NCI-H2227 treated with DMSO at 0.1 percent for 48 hours (cell line): Measurements from ENCODE around the gene SPATA16.
"Not testable (repeated sequence)": the region's sequence is repeated elsewhere in the genome, so short reads cannot be mapped to it uniquely, and the experiment has no call there.

Source experiments
- DNase-seq: peaks from one replicate; lab custom pipeline; 2025; lab: John Stamatoyannopoulos, UW

SPATA16 gene, protein sequence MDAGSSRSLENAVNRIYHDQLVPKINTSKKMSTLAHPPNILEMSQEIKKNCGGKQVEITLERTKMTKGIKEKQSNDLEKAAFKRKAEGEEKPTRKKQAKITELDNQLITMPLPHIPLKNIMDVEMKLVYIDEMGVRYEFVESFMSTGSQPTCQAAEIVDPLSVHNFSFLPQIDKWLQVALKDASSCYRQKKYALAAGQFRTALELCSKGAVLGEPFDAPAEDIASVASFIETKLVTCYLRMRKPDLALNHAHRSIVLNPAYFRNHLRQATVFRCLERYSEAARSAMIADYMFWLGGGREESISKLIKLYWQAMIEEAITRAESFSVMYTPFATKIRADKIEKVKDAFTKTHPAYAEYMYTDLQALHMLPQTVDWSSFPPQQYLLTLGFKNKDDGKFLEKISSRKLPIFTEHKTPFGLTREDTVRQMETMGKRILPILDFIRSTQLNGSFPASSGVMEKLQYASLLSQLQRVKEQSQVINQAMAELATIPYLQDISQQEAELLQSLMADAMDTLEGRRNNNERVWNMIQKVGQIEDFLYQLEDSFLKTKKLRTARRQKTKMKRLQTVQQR

DNA sequence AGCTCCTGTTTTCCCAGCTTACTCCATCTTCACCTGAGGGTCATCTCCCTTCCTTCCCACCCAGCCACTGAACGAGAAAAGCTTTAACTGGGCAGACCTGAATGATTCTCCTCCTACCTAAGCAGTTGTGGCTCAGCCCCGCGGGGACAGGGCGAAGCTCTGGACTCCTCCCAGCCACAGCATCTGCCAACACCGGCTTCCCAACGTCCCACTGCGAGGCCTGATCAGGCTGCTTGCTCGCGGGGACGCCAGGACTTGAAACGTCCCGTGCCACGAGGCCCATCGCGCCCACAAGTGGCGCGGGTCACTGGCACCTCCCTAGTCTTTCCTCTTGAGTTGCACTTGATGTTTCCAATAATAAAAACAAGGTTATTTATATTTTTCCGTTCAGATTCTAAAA lies at the start of gene SPATA16:
Gene SPATA16 (minus strand): TSS at position 250 of the 400 bp plus-strand sequence. CDS start 23,504 bp downstream, outside the sequence.
- no peak for DNase-seq

DNA sequence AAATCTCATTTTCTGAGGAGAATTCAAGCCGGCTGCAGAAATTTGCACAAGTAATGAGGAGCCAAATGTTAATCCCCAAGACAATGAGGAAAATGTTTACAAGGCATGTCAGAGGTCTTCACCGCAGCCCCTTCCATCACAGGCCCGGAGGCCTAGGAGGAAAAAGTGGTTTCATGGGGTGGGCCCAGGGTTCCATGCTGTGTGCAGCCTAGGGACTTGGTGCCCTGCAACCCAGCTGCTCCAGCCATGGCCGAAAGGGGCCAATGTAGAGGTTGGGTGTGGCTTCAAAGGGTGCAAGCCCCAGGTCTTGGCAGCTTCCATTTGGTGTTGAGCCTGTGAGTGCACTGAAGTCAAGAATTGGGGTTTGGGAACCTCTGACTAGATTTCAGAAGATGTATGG lies 42.0 kb upstream of the SPATA16 start:
- not testable (repeated sequence) for DNase-seq

DNA sequence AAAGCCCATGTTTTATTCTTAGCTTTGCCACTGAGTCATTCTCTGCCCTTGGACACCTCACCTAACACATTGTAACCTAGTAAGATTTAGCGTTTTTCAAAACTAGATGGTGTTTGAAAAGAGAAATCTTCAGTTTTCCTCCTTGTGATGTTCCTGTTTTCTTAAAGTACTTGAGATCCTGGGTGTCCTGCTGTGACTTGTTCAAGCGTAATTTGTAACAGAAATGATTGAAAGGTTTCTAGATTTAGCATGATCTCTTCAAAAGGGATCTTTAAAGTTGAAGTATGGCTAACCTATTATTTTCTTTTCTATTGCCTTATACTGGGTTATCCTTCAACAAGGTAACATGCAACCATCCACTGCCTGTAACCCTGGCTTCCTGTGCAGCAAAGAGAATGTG lies 32.6 kb upstream of the SPATA16 start:
- DNase-seq = peak; percentile 78

DNA sequence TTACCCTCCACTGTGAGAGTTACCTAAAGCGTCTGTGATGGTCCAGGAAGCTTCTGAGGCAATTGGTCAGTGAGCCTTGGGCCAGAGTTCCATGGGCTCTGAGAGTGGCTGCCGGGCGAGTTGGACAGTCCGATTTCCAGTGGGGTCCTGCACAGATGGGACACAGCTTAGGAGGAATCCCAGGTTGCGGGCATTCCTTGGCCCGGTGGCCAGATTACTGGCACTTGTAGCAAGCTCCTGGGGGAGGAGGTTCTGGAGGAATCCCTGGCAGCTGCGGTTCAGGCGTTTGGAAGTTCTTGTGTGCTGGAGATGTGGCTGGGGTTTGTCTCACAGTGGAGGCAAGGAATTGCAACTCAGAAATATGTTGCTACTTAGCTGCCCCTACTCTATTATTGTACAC lies 18.1 kb upstream of the SPATA16 start:
- not testable (repeated sequence) for DNase-seq

DNA sequence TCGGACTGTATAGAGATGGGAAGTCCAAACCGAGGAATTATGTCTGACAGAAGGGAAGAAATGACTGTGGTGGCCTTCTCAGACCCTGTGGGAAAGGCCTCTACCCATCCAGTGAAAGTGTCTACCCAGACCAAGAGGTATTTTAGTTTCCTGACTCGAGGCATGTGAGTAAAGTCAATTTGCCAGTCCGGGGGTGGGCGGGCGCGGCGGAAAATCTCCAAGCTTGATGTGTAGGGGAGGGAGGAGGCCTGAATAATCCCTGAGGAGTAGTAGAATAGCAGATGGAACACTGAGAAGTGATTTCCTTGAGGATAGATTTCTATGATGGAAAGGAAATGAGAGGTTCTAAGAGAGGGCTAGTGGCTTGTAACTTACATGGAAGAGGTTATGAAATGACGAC lies 15.5 kb upstream of the SPATA16 start:
- not testable (repeated sequence) for DNase-seq

GRCh38 chr3:173153631-173154030 lies 12.6 kb upstream of the SPATA16 start:
- no peak for DNase-seq

DNA sequence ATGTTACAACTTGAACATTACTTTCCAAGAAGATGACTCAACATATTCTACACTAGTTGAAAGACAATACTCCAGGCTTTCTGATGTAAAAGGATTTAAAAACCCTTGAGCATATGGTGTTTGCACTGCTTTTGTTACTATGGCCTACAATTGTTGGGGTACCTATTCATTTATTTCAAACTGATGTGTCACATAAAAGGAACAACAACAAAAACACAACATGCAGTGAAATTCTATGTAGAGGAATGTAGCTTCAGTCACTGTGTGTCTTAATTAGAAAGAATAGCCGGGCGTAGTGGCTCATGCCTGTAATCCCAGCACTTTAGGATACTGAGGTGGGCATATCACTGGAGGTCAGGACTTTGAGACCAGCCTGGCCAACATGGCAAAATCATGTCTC lies 1.6 kb downstream of the SPATA16 start:
- DNase-seq = no peak

DNA sequence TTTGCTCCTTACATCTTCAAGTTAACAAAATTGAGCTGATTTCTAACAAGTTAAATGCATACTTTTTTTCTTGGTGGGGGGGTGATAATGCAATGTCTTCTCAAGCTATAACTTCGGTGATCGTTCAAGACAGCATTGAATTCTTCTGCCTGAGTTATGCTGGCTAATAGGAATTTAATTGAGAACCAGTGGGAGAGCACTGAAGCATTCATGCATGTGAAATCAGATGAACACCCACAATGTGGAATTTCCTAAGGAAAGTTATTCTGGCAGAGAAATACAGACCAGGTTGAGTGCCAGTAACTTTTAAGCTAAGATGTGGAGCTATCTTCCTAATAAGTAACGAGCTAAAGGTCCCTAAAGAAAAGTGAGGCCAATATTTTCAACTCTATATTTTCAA lies 3.0 kb downstream of the SPATA16 start:
- no peak for DNase-seq

DNA sequence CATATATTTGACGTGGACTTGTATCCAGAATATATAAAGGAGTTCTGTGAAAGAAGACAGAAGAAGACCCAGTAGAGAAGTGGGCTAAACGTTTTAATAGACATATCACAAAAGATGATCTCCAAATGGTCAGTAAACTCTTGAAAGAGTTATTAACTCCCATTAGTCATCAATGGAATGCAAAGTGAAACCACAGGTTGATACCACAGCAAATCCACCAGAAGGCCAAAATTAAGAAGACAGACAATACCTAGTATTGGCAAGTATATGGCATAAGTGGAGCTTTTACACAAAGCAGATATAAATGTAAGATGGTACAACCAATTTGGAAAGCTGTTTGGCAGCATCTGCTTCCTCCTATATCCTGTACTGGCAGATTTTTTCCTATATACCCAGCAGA lies 6.0 kb downstream of the SPATA16 start:
- DNase-seq = no peak

DNA sequence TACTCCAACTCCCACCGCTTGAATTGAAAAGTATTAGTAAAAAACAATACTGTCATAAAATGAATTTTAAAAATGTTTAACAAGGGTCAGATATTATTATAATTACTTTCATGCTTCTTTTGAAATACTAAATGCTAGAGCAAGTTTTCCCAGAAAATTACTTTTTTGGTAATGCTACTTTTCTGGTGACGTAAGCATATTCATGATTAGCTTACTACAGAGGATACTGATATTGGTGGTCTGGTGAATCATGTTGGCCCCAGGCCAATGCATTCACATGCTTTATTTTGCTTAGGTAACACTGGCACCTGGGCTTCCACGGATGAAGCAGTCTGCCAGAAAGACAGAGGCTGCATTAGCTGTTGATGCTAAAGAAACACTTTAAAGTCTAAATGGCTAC lies 12.4 kb downstream of the SPATA16 start:
- DNase-seq = no peak

DNA sequence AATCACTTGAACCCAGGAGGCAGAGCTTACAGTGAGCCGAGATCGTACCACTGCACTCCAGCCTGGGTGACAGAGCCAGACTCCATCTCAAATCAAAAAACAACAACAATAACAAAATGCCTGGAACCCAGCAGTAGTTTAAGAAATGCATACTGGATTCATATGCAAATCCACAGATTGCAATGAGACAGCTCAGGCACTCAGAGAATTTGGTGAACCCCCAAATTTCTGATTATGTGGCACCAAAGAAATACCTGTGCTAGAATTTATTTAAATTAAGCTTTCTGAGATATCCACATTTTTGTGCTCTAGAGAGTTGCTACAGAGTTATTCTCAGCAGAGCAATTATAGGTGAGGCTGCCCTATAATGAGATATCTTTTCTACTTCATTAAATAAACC lies 29.7 kb downstream of the SPATA16 start:
- no peak for DNase-seq

DNA sequence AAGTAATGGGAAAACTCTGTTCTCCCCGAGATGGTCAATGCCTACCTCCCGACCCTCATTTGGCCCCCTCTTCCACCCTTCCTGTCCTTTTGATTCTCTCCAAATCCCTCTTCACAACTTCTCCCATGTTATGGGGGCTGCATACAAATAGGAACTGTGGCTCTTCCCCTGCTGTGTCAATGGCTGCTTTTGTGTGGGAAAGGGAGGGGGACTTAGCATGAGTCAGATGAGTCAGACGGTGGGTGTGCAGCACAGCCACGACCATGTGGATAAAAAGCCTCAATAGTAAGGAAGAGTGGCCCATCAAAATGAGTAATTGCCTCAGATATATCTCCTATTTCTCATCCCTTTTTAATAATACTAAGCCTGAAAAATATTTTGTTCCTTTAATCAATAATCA lies 31.9 kb downstream of the SPATA16 start:
- peak; percentile 76 for DNase-seq

DNA sequence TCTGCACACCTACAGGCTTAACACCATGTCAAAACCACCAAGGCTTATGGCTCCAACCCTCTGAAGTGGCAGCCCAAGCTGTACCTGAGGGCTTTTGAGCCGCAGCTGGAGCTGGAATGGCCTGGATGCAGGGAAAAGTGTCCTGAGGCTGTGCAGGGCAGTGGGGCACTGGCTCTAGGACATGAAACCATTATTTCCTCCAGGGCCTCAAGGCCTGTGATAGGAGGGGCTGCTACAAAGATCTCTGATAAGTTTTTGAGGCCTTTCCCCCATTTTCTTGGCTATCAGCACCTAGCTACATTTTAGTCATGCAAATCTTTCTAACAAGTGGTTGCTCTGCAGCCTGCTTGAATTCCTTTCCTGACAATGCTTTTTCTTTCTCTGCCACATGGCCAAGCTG lies 37.6 kb downstream of the SPATA16 start:
- DNase-seq = no peak

- no peak for DNase-seq
Observed at GRCh38 chr3:173098959-173099358, 42.1 kb downstream of the SPATA16 start.

- no peak for DNase-seq
Observed at GRCh38 chr3:173096994-173097785, 43.8 kb downstream of the SPATA16 start.

- no peak for DNase-seq
Observed at GRCh38 chr3:173096140-173096539, 44.9 kb downstream of the SPATA16 start.

- no peak for DNase-seq
Observed at GRCh38 chr3:173092038-173092437, 49.0 kb downstream of the SPATA16 start.

DNA sequence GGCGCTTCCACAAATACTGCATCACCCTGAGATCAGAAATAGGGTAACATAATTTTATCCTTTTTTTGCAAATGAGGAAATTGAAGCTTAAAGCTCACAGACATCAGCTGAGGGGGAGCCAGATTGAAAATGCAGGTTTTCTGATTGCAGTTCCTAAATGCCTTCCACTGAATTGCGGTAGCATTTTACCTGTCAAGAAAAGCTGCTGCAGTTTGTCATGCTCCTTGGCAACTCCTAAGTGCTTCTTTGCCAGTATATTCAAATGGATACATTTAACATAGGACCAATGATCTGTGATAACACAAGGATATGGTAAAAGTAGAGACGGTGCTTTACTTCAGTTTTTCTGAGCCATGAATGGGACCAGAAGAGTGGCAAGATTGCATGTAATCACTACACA lies 50.5 kb downstream of the SPATA16 start:
- DNase-seq = no peak

DNA sequence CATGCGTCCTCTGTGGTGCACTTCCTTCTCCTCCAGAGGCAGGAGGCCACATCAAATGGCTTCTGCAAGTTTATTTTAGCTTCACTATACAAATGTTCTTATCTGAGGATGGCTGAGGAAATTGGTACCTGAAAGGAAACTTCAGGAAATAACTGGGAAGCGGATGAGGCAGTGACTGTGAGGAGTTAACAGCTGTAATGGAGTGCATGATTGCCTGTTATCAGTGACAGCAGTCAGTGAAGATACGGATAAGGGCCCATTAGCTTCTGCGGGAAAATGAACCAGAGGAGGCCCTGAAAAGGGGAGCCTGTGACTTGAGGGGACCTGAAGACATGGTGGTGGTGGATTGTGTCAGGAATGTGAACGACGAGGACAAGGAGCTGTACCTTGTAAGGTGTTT lies 51.8 kb downstream of the SPATA16 start:
- no peak for DNase-seq

DNA sequence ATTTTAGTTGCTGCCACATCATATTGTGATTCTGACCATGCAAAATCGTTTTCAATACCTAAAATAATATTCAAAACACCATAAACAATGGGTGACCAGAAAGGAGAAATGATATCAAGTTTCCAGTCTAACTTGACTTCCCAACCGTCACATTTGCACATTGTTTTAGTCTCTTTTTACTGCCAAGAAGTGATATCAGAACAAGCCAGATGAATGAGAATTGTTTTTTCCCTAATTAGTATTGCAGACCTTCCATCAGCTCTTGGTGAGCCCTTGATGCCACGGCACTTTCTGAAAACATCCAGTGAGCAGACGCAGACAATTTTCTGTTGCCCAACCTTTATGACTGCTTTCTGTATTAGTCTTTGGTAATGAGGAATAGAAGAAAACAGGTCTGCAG lies 62.5 kb downstream of the SPATA16 start:
- no peak for DNase-seq

- no peak for DNase-seq
Observed at GRCh38 chr3:173066044-173067004, 74.7 kb downstream of the SPATA16 start.

DNA sequence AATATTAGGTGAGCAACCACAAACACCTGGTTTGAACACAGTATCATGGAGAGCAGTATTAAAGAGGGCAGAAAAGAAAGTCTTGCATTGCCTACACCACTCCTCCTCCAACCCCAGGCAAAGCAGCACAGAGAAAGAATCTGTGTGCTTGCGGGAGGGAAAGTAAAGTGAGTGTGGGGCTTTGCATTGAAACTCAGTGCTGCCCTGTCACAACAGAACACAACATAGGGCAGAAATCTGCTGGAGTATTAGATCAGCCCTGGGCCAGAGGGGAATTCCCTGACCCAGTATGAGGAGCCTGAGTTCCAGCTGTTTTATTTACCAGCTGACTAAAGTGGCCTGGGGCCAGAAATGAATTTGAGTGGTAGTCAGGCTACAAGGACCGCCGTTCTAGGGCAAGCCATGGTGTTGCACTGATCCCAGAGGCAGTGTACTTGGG lies 75.5 kb downstream of the SPATA16 start:
- no peak for DNase-seq
